Loucy (cell line): ENCODE measurements around the gene NFATC1.

Experiments
- H2AFZ ChIP-seq: fragments of 200-600 bp; sonication (generic); 2 replicates; pipeline ENCODE4 v1.6.0; 2016; ENCODE audit warnings: antibody characterized with exemption, mild to moderate bottlenecking, low read length, moderate library complexity
- H3F3A ChIP-seq: fragments of 200-600 bp; 2 replicates; pipeline ENCODE4 v1.6.0; 2016; ENCODE audit warnings: antibody characterized with exemption, low read depth, mild to moderate bottlenecking
- H3K27me3 ChIP-seq: fragments of 200-600 bp; sonication (generic); 2 replicates; pipeline ENCODE4 v1.6.1; 2014; ENCODE audit warnings: low read length, mild to moderate bottlenecking; ENCODE audit not compliant: insufficient read depth, poor library complexity, severe bottlenecking
- H3K36me3 ChIP-seq: fragments of 200-600 bp; sonication (generic); 2 replicates; pipeline ENCODE4 v1.6.1; 2016; ENCODE audit warnings: low read length; ENCODE audit not compliant: insufficient read depth
- H3K4me1 ChIP-seq: fragments of 200-600 bp; sonication (generic); 2 replicates; pipeline ENCODE4 v1.5.1; 2014; ENCODE audit warnings: low read length, mild to moderate bottlenecking; ENCODE audit not compliant: insufficient read depth, poor library complexity, severe bottlenecking
- H3K4me2 ChIP-seq: fragments of 200-600 bp; sonication (generic); 2 replicates; pipeline ENCODE4 v1.6.0; 2014; ENCODE audit warnings: antibody characterized with exemption, low read length, low read depth, mild to moderate bottlenecking; ENCODE audit not compliant: poor library complexity, severe bottlenecking
- H3K4me3 ChIP-seq: fragments of 200-600 bp; sonication (generic); 2 replicates; pipeline ENCODE4 v1.5.1; 2014; ENCODE audit warnings: low read length, mild to moderate bottlenecking, mixed read lengths; ENCODE audit not compliant: poor library complexity, severe bottlenecking
- H3K79me2 ChIP-seq: fragments of 200-600 bp; sonication (generic); 2 replicates; pipeline ENCODE4 v1.6.1; 2014; ENCODE audit warnings: low read length; ENCODE audit not compliant: insufficient read depth
- H3K9ac ChIP-seq: fragments of 200-600 bp; sonication (generic); 2 replicates; pipeline ENCODE4 v1.6.0; 2014; ENCODE audit warnings: mild to moderate bottlenecking, low read depth, low read length, moderate library complexity; ENCODE audit not compliant: poor library complexity, severe bottlenecking
- H3K9me2 ChIP-seq: fragments of 200-600 bp; sonication (generic); replicated peaks from 2 replicates; pipeline ENCODE4 v1.6.1; 2016; ENCODE audit warnings: low read depth, low read length, mixed read lengths
- H3K9me3 ChIP-seq: fragments of 200-600 bp; sonication (generic); 2 replicates; pipeline ENCODE4 v1.6.1; 2014; ENCODE audit warnings: mild to moderate bottlenecking, antibody characterized with exemption, low read length, low read depth; ENCODE audit not compliant: insufficient read depth
- H4K20me1 ChIP-seq: fragments of 200-600 bp; sonication (generic); 2 replicates; pipeline ENCODE4 v1.6.0; 2014; ENCODE audit warnings: antibody characterized with exemption, low read length, mild to moderate bottlenecking; ENCODE audit not compliant: insufficient read depth, poor library complexity, severe bottlenecking
- CTCF ChIP-seq: fragments of 200-600 bp; sonication (generic); conservative IDR thresholded peaks from 2 replicates; pipeline ENCODE4 v1.5.1; 2014; ENCODE audit warnings: mild to moderate bottlenecking, antibody characterized with exemption, low read length
- EZH2phosphoT487 ChIP-seq: fragments of 200-600 bp; IDR thresholded peaks from 2 replicates; pipeline ENCODE4 v1.6.1; 2018; ENCODE audit warnings: antibody characterized with exemption, mild to moderate bottlenecking, moderate library complexity, borderline replicate concordance

The NFATC1 gene

GRCh38 chr18:79447703-79448367, 52.1 kb downstream of the NFATC1 start:
- no peak overlapping the region for H3K4me3 ChIP-seq
- H3K4me2 ChIP-seq, result no peak overlapping the region
- H3K9me2 ChIP-seq, result no peaks in the 10 kb centered on the region
- H3K9ac ChIP-seq, result no peak overlapping the region
- TF ChIP-seq CTCF (no peak), EZH2phosphoT487 (no peak)
- H3K36me3 ChIP-seq, result peaks cover 35% of the 10 kb centered on the region; the same call in 1 of the 2 replicates
- no peaks in the 10 kb centered on the region for H3F3A ChIP-seq
- no peaks in the 10 kb centered on the region for H4K20me1 ChIP-seq
- peaks cover 4% of the 10 kb centered on the region for H3K4me1 ChIP-seq
- H3K79me2 ChIP-seq, result peaks cover 4% of the 10 kb centered on the region; the same call in 1 of the 2 replicates
- no peak overlapping the region for H2AFZ ChIP-seq
- H3K27me3 ChIP-seq, result no peaks in the 10 kb centered on the region
- no peaks in the 10 kb centered on the region for H3K9me3 ChIP-seq

- no peaks in the 10 kb centered on the region for H4K20me1 ChIP-seq
- H3K9me3 ChIP-seq, result no peaks in the 10 kb centered on the region
- no peaks in the 10 kb centered on the region for H3K27me3 ChIP-seq
- no peaks in the 10 kb centered on the region for H3F3A ChIP-seq
- no peak overlapping the region for H3K4me3 ChIP-seq
- TF ChIP-seq CTCF, result no peak
- TF ChIP-seq EZH2phosphoT487, result no peak
- H3K4me2 ChIP-seq, result no peak overlapping the region
- H3K9me2 ChIP-seq, result no peaks in the 10 kb centered on the region
- H3K4me1 ChIP-seq, result no peaks in the 10 kb centered on the region
- peaks cover 39% of the 10 kb centered on the region; the same call in 1 of the 2 replicates for H3K36me3 ChIP-seq
- no peak overlapping the region for H2AFZ ChIP-seq
- H3K79me2 ChIP-seq, result peaks cover 1% of the 10 kb centered on the region; the same call in 1 of the 2 replicates
- no peak overlapping the region for H3K9ac ChIP-seq
Observed at GRCh38 chr18:79448621-79449020, 52.9 kb downstream of the NFATC1 start.

- H3K4me1 ChIP-seq, result no peaks in the 10 kb centered on the region
- no peaks in the 10 kb centered on the region for H3K9me3 ChIP-seq
Observed at GRCh38 chr18:79449551-79450288, 54.0 kb downstream of the NFATC1 start.

More at GRCh38 chr18:79449551-79450288, 54.0 kb downstream of the NFATC1 start:
- no peak for TF ChIP-seq CTCF
- TF ChIP-seq EZH2phosphoT487, result no peak
- no peaks in the 10 kb centered on the region for H4K20me1 ChIP-seq
- H3K9ac ChIP-seq, result no peak overlapping the region
- peaks cover 49% of the 10 kb centered on the region; the same call in 1 of the 2 replicates for H3K36me3 ChIP-seq
- no peaks in the 10 kb centered on the region for H3K9me2 ChIP-seq
- no peaks in the 10 kb centered on the region for H3F3A ChIP-seq
- no peak overlapping the region for H2AFZ ChIP-seq
- H3K4me3 ChIP-seq, result no peak overlapping the region
- no peaks in the 10 kb centered on the region for H3K79me2 ChIP-seq
- H3K4me2 ChIP-seq, result no peak overlapping the region
- H3K27me3 ChIP-seq, result no peaks in the 10 kb centered on the region
